ENCODE data around the gene TSC22D1.

DNA sequence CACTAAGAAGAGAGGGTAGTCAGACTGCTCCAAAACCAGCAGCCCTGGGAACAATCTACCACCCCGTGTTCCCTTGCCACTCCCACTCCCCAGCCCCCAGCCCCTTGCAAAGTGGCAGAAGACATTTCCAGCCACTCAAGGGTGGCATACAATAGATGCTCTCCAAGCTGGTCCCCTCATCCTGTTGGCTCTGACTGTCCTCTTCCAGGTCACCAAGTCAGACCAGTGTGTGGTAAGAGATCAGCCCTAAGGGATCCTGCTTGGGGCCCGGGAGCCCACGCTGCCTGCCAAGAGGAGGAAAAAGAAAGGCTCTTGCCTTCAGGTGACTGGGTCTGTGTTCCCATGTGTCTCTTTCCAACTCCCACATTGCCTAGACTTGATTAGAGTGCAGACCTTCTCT is 177.5 kb downstream of the TSC22D1 start:
- TF ChIP-seq, protein P1, sequence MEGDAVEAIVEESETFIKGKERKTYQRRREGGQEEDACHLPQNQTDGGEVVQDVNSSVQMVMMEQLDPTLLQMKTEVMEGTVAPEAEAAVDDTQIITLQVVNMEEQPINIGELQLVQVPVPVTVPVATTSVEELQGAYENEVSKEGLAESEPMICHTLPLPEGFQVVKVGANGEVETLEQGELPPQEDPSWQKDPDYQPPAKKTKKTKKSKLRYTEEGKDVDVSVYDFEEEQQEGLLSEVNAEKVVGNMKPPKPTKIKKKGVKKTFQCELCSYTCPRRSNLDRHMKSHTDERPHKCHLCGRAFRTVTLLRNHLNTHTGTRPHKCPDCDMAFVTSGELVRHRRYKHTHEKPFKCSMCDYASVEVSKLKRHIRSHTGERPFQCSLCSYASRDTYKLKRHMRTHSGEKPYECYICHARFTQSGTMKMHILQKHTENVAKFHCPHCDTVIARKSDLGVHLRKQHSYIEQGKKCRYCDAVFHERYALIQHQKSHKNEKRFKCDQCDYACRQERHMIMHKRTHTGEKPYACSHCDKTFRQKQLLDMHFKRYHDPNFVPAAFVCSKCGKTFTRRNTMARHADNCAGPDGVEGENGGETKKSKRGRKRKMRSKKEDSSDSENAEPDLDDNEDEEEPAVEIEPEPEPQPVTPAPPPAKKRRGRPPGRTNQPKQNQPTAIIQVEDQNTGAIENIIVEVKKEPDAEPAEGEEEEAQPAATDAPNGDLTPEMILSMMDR (IDR thresholded peaks at IDR 0.05): no peak
- TF ChIP-seq POLR2A (IDR thresholded peaks at IDR 0.05) (no peak), EP300 (IDR thresholded peaks at IDR 0.05; ENCODE audit: low read depth) (no peak), POLR2AphosphoS5 (IDR thresholded peaks at IDR 0.05) (no peak)

Data from transverse colon (tissue), 4 donors.